HG02642 (cell line): ENCODE results near the gene ZNF726.
"Not testable (repeated sequence)": the region's sequence is repeated elsewhere in the genome, so short reads cannot be mapped to it uniquely, and the experiment has no call there.

Experiments used
- ATAC-seq: cut with Tn5 transposase; IDR thresholded peaks from one replicate; pipeline ENCODE4 v1.9.1; 2021; ENCODE audit warnings: mild to moderate bottlenecking; ENCODE audit not compliant: unreplicated experiment, poor library complexity

Gene ZNF726

GRCh38 chr19:23937031-23937430, 22.3 kb downstream of the ZNF726 start:
- not testable (repeated sequence) for ATAC-seq

DNA sequence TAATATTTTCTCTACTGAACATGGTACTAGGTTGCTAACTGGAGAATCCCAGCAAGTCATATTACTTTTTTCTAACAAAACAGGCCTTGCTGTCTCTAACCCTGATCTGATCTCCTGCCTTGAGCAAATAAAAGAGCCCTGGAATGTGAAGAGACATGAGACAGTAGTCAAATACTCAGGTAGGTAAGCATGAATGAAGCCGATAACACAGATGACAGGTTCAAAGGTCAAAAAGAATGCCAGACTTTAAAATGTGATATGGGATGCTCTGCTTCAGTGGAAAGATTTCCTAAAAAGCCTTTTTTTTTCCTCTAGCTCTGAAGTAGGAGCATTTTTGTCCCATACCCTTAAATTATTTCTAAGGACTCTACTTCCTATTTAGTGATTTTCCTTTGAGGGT, 28.7 kb downstream of the ZNF726 start:
- no peak for ATAC-seq

DNA sequence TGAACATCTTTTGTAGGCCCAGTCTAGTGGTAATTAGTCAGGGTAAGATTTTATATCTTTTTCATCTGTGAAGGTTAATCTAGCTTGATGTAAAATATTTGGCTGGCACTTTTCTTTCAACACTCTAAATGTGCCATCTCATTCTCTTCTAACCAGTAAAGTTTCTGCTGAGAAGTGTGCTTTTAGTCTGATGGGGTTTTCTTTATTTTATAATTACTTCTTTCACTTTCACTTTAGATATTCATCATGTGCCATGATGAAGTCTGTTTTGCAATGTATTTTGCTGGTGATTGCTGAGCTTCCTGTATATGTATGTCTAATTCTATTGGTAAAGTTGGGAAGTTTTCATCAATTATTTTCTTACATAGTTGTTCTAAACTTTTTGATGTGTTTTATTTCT, 31.9 kb downstream of the ZNF726 start:
- no peak for ATAC-seq

DNA sequence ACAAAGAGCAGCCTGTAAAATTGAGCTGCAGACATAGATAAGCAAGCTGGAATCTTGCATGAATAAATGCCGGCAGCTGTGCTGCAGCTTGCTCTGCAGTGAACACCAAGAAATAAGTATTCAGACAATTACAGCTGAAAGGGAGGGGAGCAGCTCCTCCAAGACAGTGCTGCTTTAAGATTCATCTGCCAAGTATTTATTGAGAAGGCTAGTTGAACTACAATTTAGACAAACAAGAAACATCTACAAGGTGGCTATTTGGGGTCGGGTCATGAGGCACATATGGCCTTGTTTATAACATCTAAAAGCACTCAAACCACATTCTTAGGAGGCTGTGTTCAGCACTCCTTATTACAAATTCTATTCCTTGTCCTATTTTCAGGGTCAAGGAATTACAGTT, 34.9 kb downstream of the ZNF726 start:
- ATAC-seq = no peak

- no peak for ATAC-seq
Observed at GRCh38 chr19:23956051-23956450, 41.4 kb downstream of the ZNF726 start.

GRCh38 chr19:23957660-23958281, 43.1 kb downstream of the ZNF726 start:
- ATAC-seq = no peak

GRCh38 chr19:23963396-23963795, 48.7 kb downstream of the ZNF726 start:
- ATAC-seq = not testable (repeated sequence)

- not testable (repeated sequence) for ATAC-seq
Observed at GRCh38 chr19:23963881-23964280, 49.2 kb downstream of the ZNF726 start.

DNA sequence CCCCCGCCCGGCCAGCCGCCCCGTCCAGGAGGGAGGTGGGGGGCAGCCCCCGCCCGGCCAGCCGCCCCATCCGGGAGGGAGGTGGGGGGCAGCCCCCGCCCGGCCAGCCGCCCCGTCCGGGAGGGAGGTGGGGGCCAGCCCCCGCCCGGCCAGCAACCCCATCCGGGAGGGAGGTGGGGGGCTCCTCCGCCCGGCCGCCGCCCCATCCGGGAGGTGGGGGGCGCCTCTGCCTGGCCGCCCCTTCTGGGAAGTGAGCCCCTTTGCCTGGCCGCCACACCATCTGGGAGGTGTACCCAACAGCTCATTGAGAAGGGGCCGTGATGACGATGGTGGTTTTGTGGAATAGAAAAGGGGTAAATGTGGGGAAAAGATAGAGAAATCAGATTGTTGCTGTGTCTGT, 49.6 kb downstream of the ZNF726 start:
- ATAC-seq = not testable (repeated sequence)

DNA sequence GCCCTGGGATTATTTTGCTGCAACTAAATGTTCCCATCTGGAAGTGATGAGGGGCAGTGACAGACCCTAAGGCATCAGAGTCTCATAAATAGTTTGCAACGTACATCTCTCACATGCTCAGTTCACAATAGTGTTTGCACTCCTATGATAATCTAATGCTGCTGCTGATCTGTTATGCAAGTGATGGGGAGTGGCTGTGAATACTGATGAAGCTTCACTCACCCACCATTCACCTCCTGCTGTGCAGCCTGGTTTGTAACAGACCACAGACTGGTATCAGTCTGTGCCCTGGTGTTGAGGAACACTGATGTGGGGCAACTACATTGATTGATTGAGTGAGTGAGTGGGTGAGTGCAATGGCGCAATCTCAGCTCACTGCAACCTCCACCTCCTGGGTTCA, 54.9 kb downstream of the ZNF726 start:
- ATAC-seq = no peak

GRCh38 chr19:23971598-23971997, 56.9 kb downstream of the ZNF726 start:
- no peak for ATAC-seq

GRCh38 chr19:23972161-23972560, 57.5 kb downstream of the ZNF726 start:
- ATAC-seq = no peak

DNA sequence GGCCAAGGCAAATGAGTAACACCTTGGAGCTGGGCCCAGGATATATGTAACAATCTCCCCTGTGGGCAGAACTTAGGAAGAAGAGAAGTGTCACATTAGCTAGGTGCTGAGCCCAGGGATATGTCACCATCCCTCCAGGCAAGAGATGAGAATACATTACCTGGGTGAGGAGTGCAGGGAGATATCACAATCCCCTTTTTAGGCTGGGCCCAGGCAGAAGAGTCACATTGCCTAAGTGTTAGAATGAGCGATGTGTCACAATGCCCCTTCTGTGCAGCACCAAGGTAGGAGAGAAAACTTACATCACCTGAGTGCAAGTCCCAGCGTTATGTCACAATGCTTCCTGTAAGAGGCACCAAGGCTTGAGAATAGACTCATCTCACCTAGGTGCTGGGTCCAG, 60.3 kb downstream of the ZNF726 start:
- ATAC-seq = no peak

DNA sequence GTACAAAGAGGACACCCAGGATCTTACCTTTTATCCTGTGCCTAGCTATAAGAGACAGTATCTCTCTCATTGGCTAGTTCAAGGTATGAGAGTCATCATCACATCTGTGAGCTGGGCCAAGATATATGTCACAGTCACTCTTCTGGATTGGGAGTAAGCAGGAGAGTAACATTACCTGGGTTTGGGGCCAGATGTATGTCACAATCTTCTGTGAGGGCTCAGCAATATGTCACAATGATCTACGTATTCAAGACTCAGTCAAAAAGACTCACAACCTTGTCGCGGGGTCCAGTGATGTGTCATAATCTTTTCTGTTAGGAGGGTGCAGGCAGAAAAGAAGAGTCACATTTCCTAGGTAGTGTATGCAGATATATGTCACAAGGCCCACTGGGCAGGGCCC, 61.9 kb downstream of the ZNF726 start:
- not testable (repeated sequence) for ATAC-seq

- not testable (repeated sequence) for ATAC-seq
Observed at GRCh38 chr19:23977256-23977655, 62.6 kb downstream of the ZNF726 start.

DNA sequence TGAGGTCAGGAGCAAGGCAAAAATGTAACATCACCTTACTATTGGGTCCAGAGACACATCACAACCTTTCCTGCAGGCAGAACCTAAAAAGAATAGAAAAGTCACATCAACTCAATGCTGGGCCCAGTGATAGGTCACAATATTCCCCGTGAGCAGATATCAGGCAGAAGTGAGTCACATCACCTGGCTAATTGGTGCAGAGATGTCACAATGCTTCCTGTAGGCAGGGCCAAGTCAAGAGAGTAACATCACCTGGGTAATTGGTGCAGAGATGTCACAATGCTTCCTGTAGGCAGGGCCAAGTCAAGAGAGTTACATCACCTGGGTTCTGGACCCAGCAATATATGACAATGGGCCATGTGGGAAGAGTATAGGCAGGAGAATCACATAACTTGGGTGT, 63.4 kb downstream of the ZNF726 start:
- no peak for ATAC-seq

DNA sequence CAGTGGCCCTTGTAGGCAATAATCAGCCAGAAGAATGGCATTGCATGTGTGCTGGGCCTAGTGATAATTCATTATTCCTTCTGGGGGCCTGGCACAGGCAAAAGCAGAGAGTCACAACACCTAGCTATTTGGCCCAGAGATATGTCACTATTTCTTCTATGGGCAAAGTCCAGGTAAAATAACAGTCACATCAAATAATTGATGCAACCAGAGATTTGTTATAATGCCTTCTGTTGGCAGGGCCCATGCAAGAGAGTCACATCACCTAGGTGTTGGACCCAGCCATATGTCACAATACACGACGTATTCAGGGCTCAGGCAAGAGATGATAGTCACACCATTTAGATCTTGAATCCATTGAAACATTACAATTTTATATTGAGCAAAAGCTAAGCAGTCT, 66.1 kb downstream of the ZNF726 start:
- no peak for ATAC-seq

DNA sequence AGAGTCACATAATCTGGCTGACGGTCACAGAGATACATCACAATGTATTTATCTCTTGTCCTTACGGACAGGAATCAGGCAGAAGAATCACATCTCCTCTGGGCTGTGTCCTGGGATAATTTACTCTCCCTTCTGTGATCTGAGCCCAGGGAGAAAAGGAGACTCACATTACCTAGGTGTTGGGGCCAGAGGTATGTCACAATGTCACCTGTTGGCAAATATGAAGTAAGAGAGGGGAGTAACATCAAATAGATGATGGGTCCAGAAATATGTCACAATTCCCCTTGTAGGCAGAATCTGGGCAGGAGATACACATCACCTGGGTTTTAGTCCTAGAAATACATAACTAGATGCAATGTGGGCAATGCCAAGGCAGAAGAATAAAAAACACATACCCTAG, 67.2 kb downstream of the ZNF726 start:
- ATAC-seq = no peak

GRCh38 chr19:23983406-23983805, 68.7 kb downstream of the ZNF726 start:
- ATAC-seq = no peak
